Globus pallidus (tissue), 1 donor: ENCODE measurements around the gene BLNK.
"Not testable (repeated sequence)": the region's sequence is repeated elsewhere in the genome, so short reads cannot be mapped to it uniquely, and the experiment has no call there.

ENCODE experiments used
- DNase-seq: peaks from one replicate; pipeline ENCODE4 v3.0.0-alpha.2; 2015; ENCODE audit warnings: low spot score

BLNK gene

GRCh38 chr10:96225119-96225518, 46.2 kb downstream of the BLNK start:
- no peak for DNase-seq

- no peak for DNase-seq
Measured at GRCh38 chr10:96222908-96223307, 48.5 kb downstream of the BLNK start.

GRCh38 chr10:96222441-96222840, 48.9 kb downstream of the BLNK start:
- no peak for DNase-seq

GRCh38 chr10:96218826-96219225, 52.5 kb downstream of the BLNK start:
- DNase-seq: no peak

GRCh38 chr10:96217711-96218110, 53.7 kb downstream of the BLNK start:
- no peak for DNase-seq

GRCh38 chr10:96216775-96217174, 54.6 kb downstream of the BLNK start:
- DNase-seq: no peak

- no peak for DNase-seq
Measured at GRCh38 chr10:96212911-96213310, 58.5 kb downstream of the BLNK start.

- DNase-seq: no peak
Measured at GRCh38 chr10:96211764-96212163, 59.6 kb downstream of the BLNK start.

GRCh38 chr10:96208946-96209345, 62.4 kb downstream of the BLNK start:
- no peak for DNase-seq

GRCh38 chr10:96208271-96208670, 63.1 kb downstream of the BLNK start:
- DNase-seq: no peak

- no peak for DNase-seq
Measured at GRCh38 chr10:96205580-96205979, 65.8 kb downstream of the BLNK start.

GRCh38 chr10:96201525-96201924, 69.8 kb downstream of the BLNK start:
- no peak for DNase-seq

- not testable (repeated sequence) for DNase-seq
Measured at GRCh38 chr10:96189505-96189904, 81.9 kb downstream of the BLNK start.

- DNase-seq: no peak
Measured at GRCh38 chr10:96188916-96189315, 82.5 kb downstream of the BLNK start.

GRCh38 chr10:96188421-96188820, 82.9 kb downstream of the BLNK start:
- no peak for DNase-seq

GRCh38 chr10:96176985-96177384, 94.4 kb downstream of the BLNK start:
- DNase-seq: no peak

GRCh38 chr10:96172666-96173065, 98.7 kb downstream of the BLNK start:
- no peak for DNase-seq

- no peak for DNase-seq
Measured at GRCh38 chr10:96170230-96170629, 101.1 kb downstream of the BLNK start.

GRCh38 chr10:96168546-96168945, 102.8 kb downstream of the BLNK start:
- no peak for DNase-seq

- DNase-seq: no peak
Measured at GRCh38 chr10:96165726-96166125, 105.6 kb downstream of the BLNK start.

GRCh38 chr10:96153070-96153469, 118.3 kb downstream of the BLNK start:
- no peak for DNase-seq

- no peak for DNase-seq
Measured at GRCh38 chr10:96152437-96152836, 118.9 kb downstream of the BLNK start.
